ENCODE results near the gene MROH8. TPM values are rescaled to one million over a fixed set of nuclear protein-coding genes. Genes with fewer than 3 reads are reported as not detected.

The MROH8 gene
- total RNA-seq, result not detected

DNA sequence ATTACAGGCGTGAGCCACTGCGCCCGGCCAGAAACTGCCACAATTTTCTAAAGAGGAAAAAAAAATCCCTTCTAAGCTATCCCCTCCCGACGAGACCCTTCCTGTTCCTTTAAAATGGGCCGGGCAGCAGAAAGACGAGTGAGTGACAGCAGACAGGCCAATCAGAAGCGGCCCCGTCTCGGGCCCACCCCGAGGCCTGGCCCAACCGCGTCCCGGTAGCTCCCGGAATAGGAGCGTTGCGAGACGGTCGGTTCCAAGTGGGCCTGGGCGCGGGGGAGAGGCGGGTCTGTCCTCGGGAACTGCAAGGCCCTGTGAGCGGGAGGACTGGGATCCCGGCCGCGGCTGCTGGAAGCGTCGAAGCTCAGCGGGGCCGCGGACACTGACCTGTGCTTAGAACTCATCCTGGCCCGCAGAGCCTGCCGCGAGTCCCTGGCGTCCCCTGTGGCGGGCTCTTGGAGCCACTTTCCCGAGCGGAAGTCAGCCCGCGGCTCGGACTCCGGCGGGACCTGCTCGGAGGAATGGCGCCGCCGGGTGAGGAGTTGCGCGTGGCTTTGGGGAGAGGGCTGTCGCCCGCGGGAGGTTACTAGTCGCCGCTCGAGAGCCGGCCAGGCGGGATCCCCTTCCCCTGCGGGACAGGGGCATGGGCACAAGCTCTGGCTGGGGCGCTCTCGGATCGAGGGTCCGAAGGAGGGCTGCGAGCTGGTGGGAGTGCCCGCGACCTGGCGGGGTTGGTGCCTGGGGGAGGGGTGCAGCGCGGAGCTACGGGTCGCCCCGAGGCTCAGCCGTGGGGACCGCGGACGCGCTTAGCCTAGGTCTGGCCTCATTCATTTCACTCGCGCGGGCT is at the start of gene MROH8, which contains the start of gene RPN2:
Gene MROH8 (minus strand): TSS at position 710 of the 844 bp plus-strand sequence.
Gene RPN2 (plus strand): TSS at position 492 of the 844 bp plus-strand sequence. CDS start 27 bp downstream, at position 519.
- peak within 1 kb of the TSS; percentile 99 for H3K27ac ChIP-seq
- peak within 1 kb of the TSS; percentile 91 to 93 for H3K4me3 ChIP-seq
- TF ChIP-seq CTCF (IDR thresholded peaks at IDR 0.05), result no peak
- DNase-seq (ENCODE audit: low spot score in 2 of 2), result peak; percentile 96 to 99
- H3K36me3 ChIP-seq, result peaks cover 0 to 6% of the 10 kb centered on the region in 2 donors
- no peaks in the 10 kb centered on the region for H3K27me3 ChIP-seq
- intact Hi-C loops (cut with DNase I), result no loop called here
- peaks cover 0 to 14% of the 10 kb centered on the region in 2 donors for H3K4me1 ChIP-seq
- no peaks in the 10 kb centered on the region for H3K9me3 ChIP-seq

- Histone ChIP-seq H3K27me3 (no peaks in the 10 kb centered on the region), H3K36me3 (peaks cover 64 to 86% of the 10 kb centered on the region in 2 donors), H3K9me3 (no peaks in the 10 kb centered on the region), H3K4me3 (no peak overlapping the region), H3K4me1 (peaks cover 7 to 29% of the 10 kb centered on the region in 2 donors), H3K27ac (peak overlapping the region; percentile 55 to 62)
- peak in 1 of 2 donors; percentile 30 for DNase-seq (ENCODE audit: low spot score in 2 of 2)
- TF ChIP-seq CTCF (IDR thresholded peaks at IDR 0.05), result no peak
- intact Hi-C loops (cut with DNase I), result loop anchor here (1.0 kb wide), 1 partner anchor 26 kb away; no protein-coding TSS in a partner anchor
Measured at GRCh38 chr20:37228656-37229055, 49.3 kb upstream of the MROH8 start.

DNA sequence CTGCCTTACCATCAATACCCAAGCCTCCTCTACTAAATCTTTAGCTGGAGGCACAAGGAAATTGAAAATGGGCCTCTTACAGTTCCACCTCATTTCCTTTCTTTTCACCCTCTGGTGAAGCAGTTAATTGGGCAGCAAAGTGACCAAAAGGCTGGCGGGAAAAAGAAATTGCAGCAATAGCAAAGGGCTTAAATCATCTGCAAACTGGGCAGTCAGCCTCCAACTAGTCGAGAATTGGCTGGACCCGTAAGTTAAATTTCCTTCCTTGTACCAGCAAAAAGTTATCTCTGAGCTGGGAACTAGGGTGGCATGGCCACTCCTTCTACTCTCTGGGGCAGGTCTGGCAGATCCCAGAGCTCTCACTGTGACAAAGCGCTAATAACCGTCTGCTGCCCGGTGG is 48.7 kb upstream of the MROH8 start:
- peak in 1 of 2 donors; percentile 76 for DNase-seq (ENCODE audit: low spot score in 2 of 2)
- Histone ChIP-seq H3K27me3 (no peaks in the 10 kb centered on the region), H3K36me3 (peaks cover 61 to 84% of the 10 kb centered on the region in 2 donors), H3K9me3 (no peaks in the 10 kb centered on the region), H3K4me1 (peaks cover 7 to 29% of the 10 kb centered on the region in 2 donors), H3K4me3 (no peak overlapping the region), H3K27ac (peak overlapping the region; percentile 55 to 62)
- TF ChIP-seq CTCF (IDR thresholded peaks at IDR 0.05), result no peak
- intact Hi-C loops (cut with DNase I), result loop anchor here (1.0 kb wide), 1 partner anchor 26 kb away; no protein-coding TSS in a partner anchor

- TF ChIP-seq CTCF (IDR thresholded peaks at IDR 0.05), result no peak
- intact Hi-C loops (cut with DNase I), result no loop called here
- Histone ChIP-seq H3K27ac (peak overlapping the region; percentile 55 to 62), H3K4me1 (peaks cover 7 to 29% of the 10 kb centered on the region in 2 donors), H3K36me3 (peaks cover 50 to 77% of the 10 kb centered on the region in 2 donors), H3K27me3 (no peaks in the 10 kb centered on the region), H3K9me3 (no peaks in the 10 kb centered on the region), H3K4me3 (no peak overlapping the region)
- no peak for DNase-seq (ENCODE audit: low spot score in 2 of 2)
Measured at GRCh38 chr20:37226889-37227288, 47.5 kb upstream of the MROH8 start.

DNA sequence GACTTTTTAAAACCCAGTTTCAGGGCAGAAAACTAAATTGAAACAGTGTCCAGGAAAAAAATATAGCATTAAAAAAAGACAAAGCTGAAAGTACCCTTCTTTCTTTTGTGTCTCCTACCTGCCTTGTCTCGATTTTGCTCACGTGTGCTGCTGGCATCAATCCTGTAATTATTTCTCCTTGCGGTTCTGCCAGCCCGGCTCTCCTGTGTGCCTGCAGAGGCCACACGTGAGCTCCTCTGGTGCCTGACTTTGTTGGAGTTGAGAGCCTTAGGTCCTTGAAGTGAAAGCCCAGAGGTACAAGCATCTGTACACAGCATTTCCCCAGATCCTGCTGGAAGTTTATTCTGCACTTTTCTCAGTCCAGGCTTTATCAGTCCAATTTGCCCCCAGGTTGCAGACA is 45.8 kb upstream of the MROH8 start:
- Histone ChIP-seq H3K4me3 (no peak overlapping the region), H3K27ac (no peak overlapping the region), H3K9me3 (no peaks in the 10 kb centered on the region), H3K4me1 (peaks cover 12 to 33% of the 10 kb centered on the region in 2 donors), H3K27me3 (no peaks in the 10 kb centered on the region), H3K36me3 (peaks cover 36 to 60% of the 10 kb centered on the region in 2 donors)
- DNase-seq (ENCODE audit: low spot score in 2 of 2), result no peak
- intact Hi-C loops (cut with DNase I), result no loop called here
- no peak for TF ChIP-seq CTCF (IDR thresholded peaks at IDR 0.05)
